GM12878 (cell line): ENCODE results near the gene ZNF79. TPM values are rescaled to one million over a fixed set of nuclear protein-coding genes. Genes with fewer than 3 reads are reported as not detected.
A peak's percentile ranks its signal among the peaks of the same experiment; 100 is the strongest.

ENCODE experiments used
- ATF7 ChIP-seq: fragments of 450-650 bp; IDR thresholded peaks from 2 replicates; pipeline ENCODE4 v1.6.1; 2016; ENCODE audit warnings: low read depth, mild to moderate bottlenecking
- BCLAF1 ChIP-seq: fragments of 450-650 bp; IDR thresholded peaks from 2 replicates; pipeline ENCODE4 v1.6.1; 2017; ENCODE audit warnings: antibody characterized with exemption, mild to moderate bottlenecking, moderate library complexity
- BRCA1 ChIP-seq: IDR thresholded peaks from 2 replicates; pipeline ENCODE4 v1.6.1; 2011; ENCODE audit warnings: low read depth, low read length, improper control_type of control experiment
- CBX5 ChIP-seq: sonication (generic); IDR thresholded peaks from 2 replicates; pipeline ENCODE4 v1.6.1; 2016; ENCODE audit warnings: low read depth, moderate library complexity, mild to moderate bottlenecking, inconsistent platforms
- CHD1 ChIP-seq: IDR thresholded peaks from 2 replicates; pipeline ENCODE4 v1.6.1; 2012; ENCODE audit warnings: low read depth, low read length, improper control_type of control experiment
- FOS ChIP-seq: IDR thresholded peaks from 3 replicates; pipeline ENCODE4 v1.6.1; 2011; ENCODE audit warnings: borderline replicate concordance; ENCODE audit not compliant: insufficient read length; ENCODE audit errors: extremely low read depth
- FOXM1 ChIP-seq: IDR thresholded peaks from 2 replicates; pipeline ENCODE4 v1.6.1; 2012; ENCODE audit warnings: low read depth, mild to moderate bottlenecking, inconsistent platforms, low read length, moderate library complexity
- IKZF1 ChIP-seq: fragments of 450-650 bp; conservative IDR thresholded peaks from 2 replicates; pipeline ENCODE4 v1.6.1; 2017; ENCODE audit warnings: antibody characterized with exemption, mild to moderate bottlenecking
- KAT2A ChIP-seq: conservative IDR thresholded peaks from 2 replicates; pipeline ENCODE4 v1.6.1; 2011; ENCODE audit warnings: low read depth, low read length; ENCODE audit not compliant: control insufficient read depth
- NR2C2 ChIP-seq: IDR thresholded peaks from 2 replicates; pipeline ENCODE4 v1.6.1; 2011; ENCODE audit warnings: borderline replicate concordance, low read depth; ENCODE audit not compliant: control insufficient read depth, insufficient read length
- PML ChIP-seq: IDR thresholded peaks from 2 replicates; pipeline ENCODE4 v1.6.1; 2012; ENCODE audit warnings: low read length, inconsistent platforms
- POLR2AphosphoS2 ChIP-seq: IDR thresholded peaks from 2 replicates; pipeline ENCODE4 v1.6.1; 2011; ENCODE audit warnings: low read depth, mild to moderate bottlenecking, low read length, improper control_type of control experiment, moderate library complexity
- PRDM15 ChIP-seq: fragments of 450-650 bp; formaldehyde crosslinking; IDR thresholded peaks from 2 replicates; pipeline ENCODE4 v1.4.0; 2020; ENCODE audit warnings: mild to moderate bottlenecking, moderate library complexity
- REST ChIP-seq: IDR thresholded peaks from 2 replicates; pipeline ENCODE4 v1.6.1; 2012; ENCODE audit warnings: mild to moderate bottlenecking, low read depth, low read length
- SMAD5 ChIP-seq: IDR thresholded peaks from 2 replicates; pipeline ENCODE4 v1.6.1; 2016; ENCODE audit warnings: antibody characterized with exemption, low read depth
- SPI1 ChIP-seq: IDR thresholded peaks from 2 replicates; pipeline ENCODE4 v1.6.1; 2011; ENCODE audit warnings: low read depth, mild to moderate bottlenecking, low read length, moderate library complexity, borderline replicate concordance; ENCODE audit not compliant: insufficient read depth
- STAT1 ChIP-seq: fragments of 450-650 bp; conservative IDR thresholded peaks from 2 replicates; pipeline ENCODE4 v1.6.1; 2014; ENCODE audit warnings: antibody characterized with exemption, mild to moderate bottlenecking
- STAT3 ChIP-seq: IDR thresholded peaks from 2 replicates; pipeline ENCODE4 v1.6.1; 2011; ENCODE audit warnings: low read depth, low read length, improper control_type of control experiment
- SUPT20H ChIP-seq: IDR thresholded peaks from 2 replicates; pipeline ENCODE4 v1.6.1; 2011; ENCODE audit warnings: low read depth, mild to moderate bottlenecking, low read length, moderate library complexity, borderline replicate concordance; ENCODE audit not compliant: control insufficient read depth
- ZZZ3 ChIP-seq: IDR thresholded peaks from 2 replicates; pipeline ENCODE4 v1.6.1; 2011; ENCODE audit warnings: low read depth; ENCODE audit not compliant: control insufficient read depth, insufficient read length
- polyA plus RNA-seq, 11 experiments: library from polyadenylated mRNA; depleted of rRNA in 4 of 11; unstranded in 6 of 11; stranded (reverse) in 5 of 11; fragments of >200 nt; fragmentation: Nextera tagmentation in 4 of 11; fragmentation: Illumina TruSeq in 1 of 11; extraction: Ambion mirVana in 4 of 11; extraction: Trizol in 1 of 11; gene quantifications; 1 replicate in 1 of 11; 2 replicates in 10 of 11; pipeline versions ENCODE4 v1.2.1 to v1.2.3, GENCODE V29; 2011 to 2016; ENCODE audit warnings: inconsistent platforms in 2 of 11, missing spikeins in 2 of 11, low read depth in 1 of 11
- total RNA-seq, 4 experiments: library from RNA; depleted of rRNA in 3 of 4; stranded (reverse); fragments of >200 nt in 3 of 4; fragmentation: Illumina TruSeq in 1 of 4; extraction: Trizol in 1 of 4; gene quantifications; 2 replicates each; pipeline versions ENCODE4 v1.2.1 to v1.2.3, GENCODE V29; 2013 to 2021

ZNF79 gene
- total and polyA plus RNA-seq, 10 of the 15 experiments (the other 5 are each of a cell fraction or from before 2014, with no cell fraction given), result 1.8 to 14.1 (median 11.7) TPM

- TF ChIP-seq ATF7 (peak; percentile 76), CBX5 (no peak), BRCA1 (peak; percentile 98), FOXM1 (no peak), CHD1 (peak; percentile 87), STAT3 (no peak), PML (no peak), PRDM15 (peak; percentile 55; the same call in 1 of the 2 replicates), SPI1 (no peak), FOS (no peak), IKZF1 (peak; percentile 94), KAT2A (no peak), SUPT20H (no peak), NR2C2 (no peak), POLR2AphosphoS2 (peak; percentile 99), STAT1 (peak; percentile 85), SMAD5 (peak; percentile 99), ZZZ3 (no peak), REST (peak; percentile 59), BCLAF1 (no peak)
Measured at GRCh38 chr9:127450830-127451607, 26.8 kb downstream of the ZNF79 start, which contains the start of the genes LRSAM1 and RPL12 (continued).
